H1 (cell line): Measurements from ENCODE around the gene DNAJC9. TPM values are rescaled to one million over a fixed set of nuclear protein-coding genes. Genes with fewer than 3 reads are reported as not detected.

Source experiments
- CTCF ChIA-PET: fragments of 300-600 bp; sonication (Branson Sonifier 250); formaldehyde crosslinking; loops from one replicate; lab custom pipeline; 2021; ENCODE audit not compliant: partially characterized antibody; lab: Charles Lee
- POLR2A ChIA-PET: fragments of 300-600 bp; sonication (Branson Sonifier 250); formaldehyde crosslinking; loops from one replicate; lab custom pipeline; 2021; ENCODE audit warnings: inconsistent platforms; ENCODE audit not compliant: partially characterized antibody; lab: Charles Lee
- DNase-seq, 2 experiments: peaks; one replicate each; pipeline versions ENCODE4 v3.0.0 to v3.0.0-alpha.2; 2010 to 2022; ENCODE audit warnings: low spot score in 2 of 2, low read depth in 1 of 2, mixed read lengths in 1 of 2
- FAIRE-seq: peaks from 2 replicates; lab custom pipeline; 2011; peaks lifted over from hg19 to GRCh38; lab: Jason Lieb, UNC
- H2AFZ ChIP-seq: 2 replicates; pipeline ENCODE4 v1.8.1; 2012; ENCODE audit warnings: low read length, inconsistent platforms
- H2AK5ac ChIP-seq: 2 replicates; pipeline ENCODE4 v1.6.1; 2013; ENCODE audit warnings: low read depth, low read length
- H2BK120ac ChIP-seq: replicated peaks from 2 replicates; pipeline ENCODE3; 2013; ENCODE audit warnings: low read depth, low read length, inconsistent platforms
- H2BK12ac ChIP-seq: 2 replicates; pipeline ENCODE4 v1.6.1; 2013; ENCODE audit warnings: low read depth, low read length
- H2BK15ac ChIP-seq: 2 replicates; pipeline ENCODE4 v1.6.1; 2013; ENCODE audit warnings: low read length
- H2BK20ac ChIP-seq: 2 replicates; pipeline ENCODE4 v1.6.1; 2013; ENCODE audit warnings: low read length
- H2BK5ac ChIP-seq: 2 replicates; pipeline ENCODE4 v1.6.1; 2013; ENCODE audit warnings: low read depth, low read length
- H3K14ac ChIP-seq: 2 replicates; pipeline ENCODE4 v1.6.1; 2013; ENCODE audit warnings: inconsistent platforms; ENCODE audit not compliant: insufficient read length
- H3K18ac ChIP-seq: 2 replicates; pipeline ENCODE4 v1.6.1; 2013; ENCODE audit warnings: low read length; ENCODE audit errors: extremely low read depth
- H3K23ac ChIP-seq: 2 replicates; pipeline ENCODE4 v1.6.1; 2013; ENCODE audit warnings: inconsistent platforms; ENCODE audit not compliant: insufficient read length
- H3K23me2 ChIP-seq: 2 replicates; pipeline ENCODE4 v1.6.1; 2013; ENCODE audit warnings: low read depth, low read length
- H3K27ac ChIP-seq: 2 replicates; pipeline ENCODE4 v1.6.1; 2011; ENCODE audit warnings: low read depth, low read length, inconsistent platforms
- H3K27me3 ChIP-seq, 4 experiments: replicated peaks in 1 of 4; 1 replicate in 1 of 4; 2 replicates in 3 of 4; pipeline versions ENCODE4 v1.6.1 to v1.8.1; 2011 to 2013; ENCODE audit warnings: low read length in 3 of 4, mild to moderate bottlenecking in 3 of 4, inconsistent platforms in 2 of 4, mixed read lengths in 2 of 4, moderate library complexity in 1 of 4; ENCODE audit not compliant: control insufficient read depth in 3 of 4, insufficient read depth in 3 of 4; ENCODE audit errors: extremely low read depth in 1 of 4
- H3K36me3 ChIP-seq, 4 experiments: 2 replicates each; pipeline versions ENCODE4 v1.6.1 to v1.8.1; 2011 to 2013; ENCODE audit warnings: mild to moderate bottlenecking in 4 of 4, low read length in 3 of 4, moderate library complexity in 2 of 4, control low read depth in 1 of 4, inconsistent platforms in 1 of 4; ENCODE audit not compliant: insufficient read depth in 4 of 4, control insufficient read depth in 2 of 4
- H3K4ac ChIP-seq: replicated peaks from 2 replicates; pipeline ENCODE3; 2013; ENCODE audit warnings: low read length, low read depth, mixed read lengths, inconsistent platforms; ENCODE audit not compliant: insufficient read length
- H3K4me1 ChIP-seq, 4 experiments: replicated peaks in 1 of 4; 1 replicate in 1 of 4; 2 replicates in 3 of 4; pipeline versions ENCODE4 v1.6.1 to v1.8.1; 2011 to 2013; ENCODE audit warnings: low read length in 3 of 4, inconsistent platforms in 2 of 4, mixed read lengths in 1 of 4; ENCODE audit not compliant: insufficient read depth in 4 of 4, control insufficient read depth in 3 of 4
- H3K4me2 ChIP-seq, 2 experiments: 2 replicates each; pipeline versions ENCODE4 v1.6.1 to v1.8.1; 2011 to 2013; ENCODE audit warnings: low read depth in 2 of 2, low read length in 2 of 2, control low read depth in 1 of 2, inconsistent platforms in 1 of 2, mild to moderate bottlenecking in 1 of 2; ENCODE audit not compliant: insufficient read depth in 1 of 2
- H3K4me3 ChIP-seq, 4 experiments: fragments of 200-600, 300-600 bp in 1 of 4; sonication (generic), shearing (Covaris generic), sonication (Bioruptor Twin) in 1 of 4; 2 replicates each; pipeline versions ENCODE4 v1.5.1 to v1.8.1; 2011 to 2016; ENCODE audit warnings: low read length in 4 of 4, low read depth in 3 of 4, control low read depth in 2 of 4, inconsistent platforms in 2 of 4, mild to moderate bottlenecking in 2 of 4, mixed read lengths in 1 of 4, moderate library complexity in 1 of 4; ENCODE audit not compliant: insufficient read depth in 2 of 4; ENCODE audit errors: extremely low read depth in 1 of 4
- H3K56ac ChIP-seq: replicated peaks from 2 replicates; pipeline ENCODE3; 2013; ENCODE audit warnings: low read depth, mild to moderate bottlenecking, mixed read lengths, low read length, inconsistent platforms; ENCODE audit not compliant: insufficient read length
- H3K79me1 ChIP-seq: 2 replicates; pipeline ENCODE4 v1.6.1; 2013; ENCODE audit warnings: low read depth, low read length, control low read depth
- H3K79me2 ChIP-seq, 2 experiments: 2 replicates each; pipeline versions ENCODE4 v1.6.1 to v1.8.1; 2012 to 2013; ENCODE audit warnings: low read length in 2 of 2, mild to moderate bottlenecking in 2 of 2, inconsistent platforms in 1 of 2; ENCODE audit not compliant: insufficient read depth in 2 of 2, control insufficient read depth in 1 of 2
- H3K9ac ChIP-seq, 4 experiments: replicated peaks in 1 of 4; 1 replicate in 1 of 4; 2 replicates in 3 of 4; pipeline versions ENCODE4 v1.6.1 to v1.8.1; 2011 to 2013; ENCODE audit warnings: low read depth in 3 of 4, low read length in 3 of 4, control low read depth in 2 of 4, mild to moderate bottlenecking in 2 of 4, moderate library complexity in 2 of 4, inconsistent platforms in 1 of 4; ENCODE audit errors: extremely low read depth in 1 of 4
- H3K9me3 ChIP-seq, 2 experiments: 2 replicates each; pipeline versions ENCODE4 v1.6.1 to v1.8.1; 2012 to 2013; ENCODE audit warnings: mild to moderate bottlenecking in 2 of 2, moderate library complexity in 2 of 2, control low read depth in 1 of 2, inconsistent platforms in 1 of 2, low read depth in 1 of 2, low read length in 1 of 2, mixed read lengths in 1 of 2; ENCODE audit not compliant: insufficient read depth in 2 of 2
- H4K20me1 ChIP-seq, 2 experiments: replicated peaks in 1 of 2; 2 replicates each; pipeline versions ENCODE3 to v1.8.1; 2011 to 2013; ENCODE audit warnings: inconsistent platforms in 2 of 2, low read length in 2 of 2, mild to moderate bottlenecking in 1 of 2; ENCODE audit not compliant: insufficient read depth in 2 of 2, control insufficient read depth in 1 of 2
- H4K5ac ChIP-seq: 2 replicates; pipeline ENCODE4 v1.6.1; 2013; ENCODE audit warnings: low read length, low read depth, mixed read lengths, inconsistent platforms; ENCODE audit not compliant: insufficient read length
- H4K8ac ChIP-seq: 2 replicates; pipeline ENCODE4 v1.8.0; 2013; ENCODE audit warnings: mild to moderate bottlenecking, moderate library complexity, low read length, inconsistent platforms; ENCODE audit not compliant: insufficient read depth; ENCODE audit errors: extremely low read depth
- H4K91ac ChIP-seq: replicated peaks from 2 replicates; pipeline ENCODE3; 2013; ENCODE audit warnings: low read length, mixed read lengths, inconsistent platforms; ENCODE audit not compliant: insufficient read length
- CHD1 ChIP-seq: IDR thresholded peaks from 2 replicates; pipeline ENCODE4 v1.6.1; 2012; ENCODE audit warnings: low read depth, low read length, improper control_type of control experiment
- JUND ChIP-seq: IDR thresholded peaks from 2 replicates; pipeline ENCODE4 v1.6.1; 2011; ENCODE audit warnings: mild to moderate bottlenecking, improper control_type of control experiment, low read length
- MAFK ChIP-seq: IDR thresholded peaks from 2 replicates; pipeline ENCODE4 v1.6.1; 2012; ENCODE audit warnings: low read depth, mild to moderate bottlenecking, improper control_type of control experiment, low read length
- RAD21 ChIP-seq, 2 experiments: IDR thresholded peaks in 1 of 2; conservative IDR thresholded peaks in 1 of 2; 2 replicates each; pipeline ENCODE4 v1.6.1; 2011; ENCODE audit warnings: low read depth in 2 of 2, low read length in 2 of 2, improper control_type of control experiment in 1 of 2, inconsistent platforms in 1 of 2, mild to moderate bottlenecking in 1 of 2, moderate library complexity in 1 of 2
- SUZ12 ChIP-seq: fragments of 200-600 bp; sonication (generic); IDR thresholded peaks from 2 replicates; pipeline ENCODE4 v1.6.1; 2012; ENCODE audit warnings: mild to moderate bottlenecking, inconsistent platforms, low read length, moderate library complexity, mixed read lengths
- TCF12 ChIP-seq: IDR thresholded peaks from 2 replicates; pipeline ENCODE4 v1.6.1; 2011; ENCODE audit warnings: low read depth, mild to moderate bottlenecking, low read length
- WGBS, 2 experiments: shearing (Covaris generic) in 1 of 2; methylation state at CpG; one replicate each; pipeline versions ENCODE4 v1.1.6 to v1.1.7; 2013 to 2015; ENCODE audit warnings: low lambda C conversion rate in 2 of 2, mixed read lengths in 2 of 2, inconsistent platforms in 1 of 2, low coverage in 1 of 2, missing lambda C conversion rate in 1 of 2; ENCODE audit not compliant: insufficient replicate concordance in 2 of 2, insufficient coverage in 1 of 2, insufficient read length in 1 of 2; ENCODE audit errors: extremely low coverage in 1 of 2, missing lambda C conversion rate in 1 of 2; 5-methylcytosine and 5-hydroxymethylcytosine counted together
- polyA plus RNA-seq, 7 experiments: library from polyadenylated mRNA; depleted of rRNA in 3 of 7; stranded (reverse) in 5 of 7; unstranded in 2 of 7; fragments of >200 nt in 5 of 7; fragments of 200-250 nt in 2 of 7; gene quantifications; 1 replicate in 5 of 7; 2 replicates in 1 of 7; 4 replicates in 1 of 7; pipeline versions ENCODE4 v1.2.1 to v1.2.3, GENCODE V29; 2011 to 2013; ENCODE audit warnings: missing spikeins in 2 of 7, mixed read lengths in 2 of 7
- total RNA-seq: library from RNA; stranded (reverse); fragmentation: NEBNext Ultra II Directional; extraction: Animal tissue kit (Norgen Biotek cat#: 25700); gene quantifications from 2 replicates; pipeline ENCODE4 v1.2.1, GENCODE V29; 2021

Gene DNAJC9
- total and polyA plus RNA-seq, 2 of the 8 experiments (the other 6 are each of a cell fraction or from before 2014, with no cell fraction given), result 26.0 to 32.2 TPM

GRCh38 chr10:73281097-73281496 lies 34.0 kb upstream of the DNAJC9 start:
- no peak overlapping the region for H3K4me2 ChIP-seq
- no peak overlapping the region for H4K8ac ChIP-seq
- H3K36me3 ChIP-seq, result no peaks in the 10 kb centered on the region
- CTCF ChIA-PET, result interaction anchor here (0.8 to 1.1 kb wide), 2 partner anchors 23 to 31 kb away, joined by 3 read pairs; no protein-coding TSS in a partner anchor
- POLR2A ChIA-PET, result no interaction called here
- H2BK5ac ChIP-seq, result no peak overlapping the region
- no peaks in the 10 kb centered on the region for H3K4me1 ChIP-seq
- H3K14ac ChIP-seq, result no peak overlapping the region
- no peaks in the 10 kb centered on the region for H3K27me3 ChIP-seq
- no peak for DNase-seq
- no peaks in the 10 kb centered on the region for H3K79me1 ChIP-seq
- no peak overlapping the region for H3K4me3 ChIP-seq
- no peak for FAIRE-seq
- no peak overlapping the region for H2BK12ac ChIP-seq
- no peak overlapping the region for H3K4ac ChIP-seq
- no peak overlapping the region for H3K9ac ChIP-seq
- no peaks in the 10 kb centered on the region for H3K79me2 ChIP-seq
- no peak overlapping the region for H3K56ac ChIP-seq
- no peak overlapping the region for H4K91ac ChIP-seq
- no peak overlapping the region for H2BK15ac ChIP-seq
- no peaks in the 10 kb centered on the region for H3K23me2 ChIP-seq
- no peak overlapping the region for H2BK120ac ChIP-seq
- H2BK20ac ChIP-seq, result no peak overlapping the region
- H4K5ac ChIP-seq, result no peak overlapping the region
- no peak overlapping the region for H2AK5ac ChIP-seq
- no peak overlapping the region for H3K18ac ChIP-seq
- peaks cover 0 to 3% of the 10 kb centered on the region in 2 experiments; a peak in 1 of 4 replicates for H3K9me3 ChIP-seq
- no peak overlapping the region for H2AFZ ChIP-seq
- H3K27ac ChIP-seq, result no peak overlapping the region
- no peak overlapping the region for H3K23ac ChIP-seq
- H4K20me1 ChIP-seq, result no peaks in the 10 kb centered on the region
- 90% methylated on average over 3 of the region's 3 CpGs; no CpG with 5 or more reads in 1 of the 2 experiments for WGBS, 2 experiments
- no peak for TF ChIP-seq CHD1
- TF ChIP-seq RAD21 (IDR thresholded peaks at IDR 0.05 in 1 of 2, conservative IDR thresholded peaks at IDR 0.05 in 1 of 2; ENCODE audit: low read depth in 2 of 2, low read length in 2 of 2), result no peak
- TF ChIP-seq JUND, result no peak
- no peak for TF ChIP-seq SUZ12
- TF ChIP-seq MAFK, result no peak
- no peak for TF ChIP-seq TCF12
